ENCODE results near the gene PFKP. TPM values are rescaled to one million over a fixed set of nuclear protein-coding genes. Genes with fewer than 3 reads are reported as not detected.

PFKP gene
- total RNA-seq, 1 donor from 2014 or later = 23.5 TPM

DNA sequence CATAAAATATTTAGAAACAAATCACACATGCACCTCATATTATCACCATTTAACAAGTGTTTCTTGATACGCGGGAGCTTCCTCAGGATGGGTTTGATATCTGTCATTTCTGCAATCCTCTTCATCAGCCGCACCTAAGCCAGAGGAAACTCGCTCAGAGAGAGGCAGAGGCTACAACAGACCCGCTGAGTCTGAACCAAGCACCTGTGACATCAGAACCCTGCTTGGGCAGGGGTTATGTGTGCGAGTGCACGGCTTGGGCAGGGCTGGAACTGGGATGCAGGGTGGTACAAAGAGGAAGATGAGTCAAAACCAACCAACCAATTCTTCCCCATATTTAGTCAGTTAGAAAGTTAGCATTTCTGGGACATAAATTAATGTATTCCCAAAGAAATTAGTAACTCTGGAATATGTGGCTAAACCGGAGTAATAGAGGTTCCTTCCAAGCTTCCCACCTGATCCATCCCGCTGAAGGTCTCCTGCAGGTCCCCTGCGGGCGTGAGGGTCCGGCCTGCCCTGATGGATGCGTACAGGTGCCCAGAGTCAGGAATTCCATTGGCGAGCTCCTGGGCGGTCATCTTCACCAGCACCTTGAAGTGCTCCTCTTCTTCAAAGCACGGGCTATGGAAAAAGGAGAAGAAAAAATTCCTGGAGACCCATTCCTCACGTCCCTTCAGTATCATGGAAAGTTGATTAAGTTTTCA lies 79.9 kb downstream of the PFKP start:
- Histone ChIP-seq H3K9me3 (no peaks in the 10 kb centered on the region), H3K4me1 (no peaks in the 10 kb centered on the region), H3K4me3 (no peak overlapping the region), H3K36me3 (peaks cover 100% of the 10 kb centered on the region), H3K27me3 (ENCODE audit: low read depth) (no peaks in the 10 kb centered on the region), H3K27ac (no peak overlapping the region)
- TF ChIP-seq, protein P1, sequence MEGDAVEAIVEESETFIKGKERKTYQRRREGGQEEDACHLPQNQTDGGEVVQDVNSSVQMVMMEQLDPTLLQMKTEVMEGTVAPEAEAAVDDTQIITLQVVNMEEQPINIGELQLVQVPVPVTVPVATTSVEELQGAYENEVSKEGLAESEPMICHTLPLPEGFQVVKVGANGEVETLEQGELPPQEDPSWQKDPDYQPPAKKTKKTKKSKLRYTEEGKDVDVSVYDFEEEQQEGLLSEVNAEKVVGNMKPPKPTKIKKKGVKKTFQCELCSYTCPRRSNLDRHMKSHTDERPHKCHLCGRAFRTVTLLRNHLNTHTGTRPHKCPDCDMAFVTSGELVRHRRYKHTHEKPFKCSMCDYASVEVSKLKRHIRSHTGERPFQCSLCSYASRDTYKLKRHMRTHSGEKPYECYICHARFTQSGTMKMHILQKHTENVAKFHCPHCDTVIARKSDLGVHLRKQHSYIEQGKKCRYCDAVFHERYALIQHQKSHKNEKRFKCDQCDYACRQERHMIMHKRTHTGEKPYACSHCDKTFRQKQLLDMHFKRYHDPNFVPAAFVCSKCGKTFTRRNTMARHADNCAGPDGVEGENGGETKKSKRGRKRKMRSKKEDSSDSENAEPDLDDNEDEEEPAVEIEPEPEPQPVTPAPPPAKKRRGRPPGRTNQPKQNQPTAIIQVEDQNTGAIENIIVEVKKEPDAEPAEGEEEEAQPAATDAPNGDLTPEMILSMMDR (IDR thresholded peaks at IDR 0.05) = no peak
- intact Hi-C loops (cut with DNase I) = no loop called here
- ATAC-seq = no peak
- no peak for DNase-seq

GRCh38 chr10:3148041-3148440 lies 80.7 kb downstream of the PFKP start:
- Histone ChIP-seq H3K27ac (no peak overlapping the region), H3K4me3 (no peak overlapping the region), H3K27me3 (ENCODE audit: low read depth) (no peaks in the 10 kb centered on the region), H3K36me3 (peaks cover 100% of the 10 kb centered on the region), H3K9me3 (no peaks in the 10 kb centered on the region), H3K4me1 (no peaks in the 10 kb centered on the region)
- no peak for DNase-seq
- no peak for ATAC-seq
- intact Hi-C loops (cut with DNase I) = no loop called here
- TF ChIP-seq, protein P1 (IDR thresholded peaks at IDR 0.05) = no peak

GRCh38 chr10:3148994-3149393 lies 81.6 kb downstream of the PFKP start:
- ATAC-seq (no peak), DNase-seq (no peak)
- no peaks in the 10 kb centered on the region for H3K27me3 ChIP-seq (ENCODE audit: low read depth)
- TF ChIP-seq, protein P1 (IDR thresholded peaks at IDR 0.05) = no peak
- intact Hi-C loops (cut with DNase I) = no loop called here
- no peaks in the 10 kb centered on the region for H3K9me3 ChIP-seq
- no peak overlapping the region for H3K4me3 ChIP-seq
- H3K4me1 ChIP-seq = no peaks in the 10 kb centered on the region
- no peak overlapping the region for H3K27ac ChIP-seq
- peaks cover 100% of the 10 kb centered on the region for H3K36me3 ChIP-seq

GRCh38 chr10:3149918-3150317 lies 82.6 kb downstream of the PFKP start:
- H3K36me3 ChIP-seq = peaks cover 100% of the 10 kb centered on the region
- intact Hi-C loops (cut with DNase I) = no loop called here
- H3K4me3 ChIP-seq = no peak overlapping the region
- no peaks in the 10 kb centered on the region for H3K27me3 ChIP-seq (ENCODE audit: low read depth)
- ATAC-seq (no peak), DNase-seq (no peak)
- no peaks in the 10 kb centered on the region for H3K9me3 ChIP-seq
- no peaks in the 10 kb centered on the region for H3K4me1 ChIP-seq
- TF ChIP-seq, protein P1 (IDR thresholded peaks at IDR 0.05) = no peak
- no peak overlapping the region for H3K27ac ChIP-seq

DNA sequence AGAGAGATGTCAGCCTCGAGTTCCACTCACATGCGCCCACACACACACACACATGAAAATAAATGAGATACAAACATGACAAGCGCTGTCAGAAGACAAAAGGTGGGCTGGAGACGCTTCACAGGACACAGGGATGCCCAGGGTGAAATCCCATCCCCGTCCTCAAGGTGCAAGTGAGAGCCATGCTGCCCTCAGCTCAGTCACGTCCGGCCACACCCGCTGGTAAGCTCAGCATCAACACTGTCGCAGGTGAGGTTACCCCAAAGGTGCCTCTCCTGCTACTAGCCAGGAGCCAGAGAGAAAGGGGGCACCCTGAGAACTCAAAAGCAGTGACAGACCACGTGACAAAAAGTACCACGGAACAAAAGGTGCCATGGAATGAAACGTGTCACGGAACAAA lies 83.0 kb downstream of the PFKP start:
- intact Hi-C loops (cut with DNase I) = no loop called here
- TF ChIP-seq, protein P1 (IDR thresholded peaks at IDR 0.05) = no peak
- no peaks in the 10 kb centered on the region for H3K27me3 ChIP-seq (ENCODE audit: low read depth)
- no peak overlapping the region for H3K27ac ChIP-seq
- H3K4me3 ChIP-seq = no peak overlapping the region
- no peaks in the 10 kb centered on the region for H3K4me1 ChIP-seq
- DNase-seq (no peak), ATAC-seq (no peak)
- peaks cover 100% of the 10 kb centered on the region for H3K36me3 ChIP-seq
- H3K9me3 ChIP-seq = no peaks in the 10 kb centered on the region

All from lower lobe of right lung (tissue), 2 donors.